Neural cell (in vitro differentiated cells): ENCODE data around the gene THBS1. TPM values are rescaled to one million over a fixed set of nuclear protein-coding genes. Genes with fewer than 3 reads are reported as not detected.

ENCODE experiments used
- H2AFZ ChIP-seq: fragments of 200-600, 300-800 bp; sonication (generic), shearing (Covaris generic); 2 replicates; pipeline ENCODE4 v1.6.0; 2014; ENCODE audit warnings: low read depth, mild to moderate bottlenecking, antibody characterized with exemption, low read length, moderate library complexity
- H3F3A ChIP-seq: fragments of 200-600 bp; shearing (Covaris generic); 2 replicates; pipeline ENCODE4 v1.6.1; 2016; ENCODE audit warnings: mild to moderate bottlenecking, moderate library complexity, mixed read lengths, antibody characterized with exemption, low read length; ENCODE audit not compliant: insufficient read depth, poor library complexity, severe bottlenecking
- H3K27ac ChIP-seq: fragments of 200-600, 300-800 bp; sonication (generic), shearing (Covaris generic); 2 replicates; pipeline ENCODE4 v1.5.1; 2014; ENCODE audit warnings: mild to moderate bottlenecking, low read length, moderate library complexity
- H3K27me3 ChIP-seq: fragments of 300-800, 200-600 bp; sonication (generic), shearing (Covaris generic); 2 replicates; pipeline ENCODE4 v1.6.0; 2014; ENCODE audit warnings: mild to moderate bottlenecking, low read depth, low read length, moderate library complexity; ENCODE audit not compliant: insufficient read depth
- H3K36me3 ChIP-seq: fragments of 300-800, 200-600 bp; sonication (generic), shearing (Covaris generic); 2 replicates; pipeline ENCODE4 v1.5.1; 2014; ENCODE audit warnings: mild to moderate bottlenecking, antibody characterized with exemption, low read length, moderate library complexity; ENCODE audit not compliant: insufficient read depth
- H3K4me2 ChIP-seq: fragments of 300-800, 200-600 bp; sonication (generic), shearing (Covaris generic); 2 replicates; pipeline ENCODE4 v1.6.0; 2014; ENCODE audit warnings: mild to moderate bottlenecking, low read length
- H3K4me3 ChIP-seq: fragments of 300-800, 200-600 bp; sonication (generic), shearing (Covaris generic); 2 replicates; pipeline ENCODE4 v1.5.1; 2014; ENCODE audit warnings: mild to moderate bottlenecking, low read length, moderate library complexity
- H3K79me2 ChIP-seq: fragments of 200-600 bp; shearing (Covaris generic); replicated peaks from 2 replicates; pipeline ENCODE4 v1.6.0; 2014; ENCODE audit warnings: mild to moderate bottlenecking, low read length, moderate library complexity; ENCODE audit not compliant: insufficient read depth
- H3K9ac ChIP-seq: fragments of 300-800, 200-600 bp; sonication (generic), shearing (Covaris generic); 2 replicates; pipeline ENCODE4 v1.6.1; 2016; ENCODE audit warnings: mild to moderate bottlenecking, low read length, mixed read lengths
- H3K9me2 ChIP-seq: fragments of 200-600 bp; shearing (Covaris generic); 2 replicates; pipeline ENCODE4 v1.6.1; 2016; ENCODE audit warnings: mild to moderate bottlenecking, low read length, mixed read lengths; ENCODE audit not compliant: insufficient read depth
- H3K9me3 ChIP-seq: fragments of 200-600, 300-800 bp; sonication (generic), shearing (Covaris generic); 2 replicates; pipeline ENCODE4 v1.6.1; 2016; ENCODE audit warnings: mild to moderate bottlenecking, mixed run types, low read length, moderate library complexity, mixed read lengths
- H4K20me1 ChIP-seq: fragments of 200-600 bp; shearing (Covaris generic); 2 replicates; pipeline ENCODE4 v1.6.1; 2016; ENCODE audit warnings: mild to moderate bottlenecking, mixed run types; ENCODE audit not compliant: insufficient read depth
- EP300 ChIP-seq: fragments of 450-650 bp; conservative IDR thresholded peaks from 2 replicates; pipeline ENCODE4 v1.6.1; 2014; ENCODE audit warnings: antibody characterized with exemption, mild to moderate bottlenecking, moderate library complexity; ENCODE audit not compliant: poor library complexity, severe bottlenecking
- EZH2 ChIP-seq: fragments of 200-600, 300-800 bp; shearing (Covaris generic), sonication (generic); IDR thresholded peaks from 2 replicates; pipeline ENCODE4 v1.6.1; 2014; ENCODE audit warnings: antibody characterized with exemption, low read length, borderline replicate concordance, mild to moderate bottlenecking; ENCODE audit not compliant: insufficient read depth, poor library complexity, severe bottlenecking
- MXI1 ChIP-seq: fragments of 450-650 bp; conservative IDR thresholded peaks from 2 replicates; pipeline ENCODE4 v1.6.1; 2014; ENCODE audit warnings: antibody characterized with exemption, mild to moderate bottlenecking; ENCODE audit not compliant: poor library complexity, severe bottlenecking
- POLR2AphosphoS5 ChIP-seq: IDR thresholded peaks from 2 replicates; pipeline ENCODE4 v1.6.1; 2012
- RAD21 ChIP-seq: fragments of 450-650 bp; conservative IDR thresholded peaks from 2 replicates; pipeline ENCODE4 v1.6.1; 2014; ENCODE audit warnings: antibody characterized with exemption, mild to moderate bottlenecking, moderate library complexity
- SMC3 ChIP-seq: fragments of 450-650 bp; conservative IDR thresholded peaks from 2 replicates; pipeline ENCODE4 v1.6.1; 2014; ENCODE audit warnings: antibody characterized with exemption, mild to moderate bottlenecking, moderate library complexity; ENCODE audit not compliant: poor library complexity
- TAF1 ChIP-seq: IDR thresholded peaks from 2 replicates; pipeline ENCODE4 v1.6.1; 2012; ENCODE audit warnings: low read depth
- polyA plus RNA-seq: library from polyadenylated mRNA; depleted of rRNA; stranded (reverse); fragments of >200 nt; gene quantifications from 2 replicates; pipeline ENCODE4 v1.2.3, GENCODE V29; 2014
- TF ChIP-seq, protein P1 (sequence below): fragments of 450-650 bp; IDR thresholded peaks from 2 replicates; pipeline ENCODE4 v1.5.1; 2014; ENCODE audit warnings: antibody characterized with exemption, mild to moderate bottlenecking, moderate library complexity; ENCODE audit not compliant: poor library complexity, severe bottlenecking
- TF ChIP-seq, protein P2 (sequence below): IDR thresholded peaks from 2 replicates; pipeline ENCODE4 v1.6.1; 2012; ENCODE audit warnings: borderline replicate concordance

THBS1 gene
- polyA plus RNA-seq, 1 donor from 2014 or later, result 0.22 TPM

DNA sequence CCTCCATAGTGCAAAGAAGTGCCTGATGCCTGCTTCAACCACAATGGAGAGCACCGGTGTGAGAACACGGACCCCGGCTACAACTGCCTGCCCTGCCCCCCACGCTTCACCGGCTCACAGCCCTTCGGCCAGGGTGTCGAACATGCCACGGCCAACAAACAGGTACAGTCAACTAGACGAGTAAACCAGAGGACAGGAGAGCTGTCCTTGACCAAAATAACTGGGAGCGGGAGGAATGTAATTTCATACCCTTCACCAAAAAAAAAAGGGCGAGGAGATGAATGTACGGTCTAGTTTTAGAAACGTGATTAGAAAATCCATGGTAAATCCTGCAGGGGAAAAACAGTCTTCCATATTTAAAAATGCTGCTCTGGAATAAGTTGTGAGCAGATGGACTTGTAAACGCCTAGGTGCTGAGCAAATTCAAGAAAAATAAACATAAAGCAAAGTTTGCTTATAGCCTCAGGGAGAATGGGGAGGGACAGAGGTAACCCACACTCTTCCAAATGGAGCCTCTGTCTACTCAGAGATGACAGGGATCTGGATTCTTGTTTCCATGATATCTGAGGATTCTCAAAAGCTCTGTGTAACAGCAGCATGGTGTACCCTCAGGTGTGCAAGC is 8.4 kb downstream of the THBS1 start:
- no peaks in the 10 kb centered on the region for H4K20me1 ChIP-seq
- no peaks in the 10 kb centered on the region for H3K27me3 ChIP-seq
- no peak overlapping the region for H3K4me3 ChIP-seq
- no peak overlapping the region for H3K9ac ChIP-seq
- no peaks in the 10 kb centered on the region for H3F3A ChIP-seq
- H3K36me3 ChIP-seq, result no peaks in the 10 kb centered on the region
- H3K9me2 ChIP-seq, result no peaks in the 10 kb centered on the region
- H3K27ac ChIP-seq, result no peak overlapping the region
- no peak overlapping the region for H3K4me2 ChIP-seq
- no peak for TF ChIP-seq MXI1
- TF ChIP-seq POLR2AphosphoS5, result no peak
- no peak for TF ChIP-seq EZH2
- TF ChIP-seq, protein P1, sequence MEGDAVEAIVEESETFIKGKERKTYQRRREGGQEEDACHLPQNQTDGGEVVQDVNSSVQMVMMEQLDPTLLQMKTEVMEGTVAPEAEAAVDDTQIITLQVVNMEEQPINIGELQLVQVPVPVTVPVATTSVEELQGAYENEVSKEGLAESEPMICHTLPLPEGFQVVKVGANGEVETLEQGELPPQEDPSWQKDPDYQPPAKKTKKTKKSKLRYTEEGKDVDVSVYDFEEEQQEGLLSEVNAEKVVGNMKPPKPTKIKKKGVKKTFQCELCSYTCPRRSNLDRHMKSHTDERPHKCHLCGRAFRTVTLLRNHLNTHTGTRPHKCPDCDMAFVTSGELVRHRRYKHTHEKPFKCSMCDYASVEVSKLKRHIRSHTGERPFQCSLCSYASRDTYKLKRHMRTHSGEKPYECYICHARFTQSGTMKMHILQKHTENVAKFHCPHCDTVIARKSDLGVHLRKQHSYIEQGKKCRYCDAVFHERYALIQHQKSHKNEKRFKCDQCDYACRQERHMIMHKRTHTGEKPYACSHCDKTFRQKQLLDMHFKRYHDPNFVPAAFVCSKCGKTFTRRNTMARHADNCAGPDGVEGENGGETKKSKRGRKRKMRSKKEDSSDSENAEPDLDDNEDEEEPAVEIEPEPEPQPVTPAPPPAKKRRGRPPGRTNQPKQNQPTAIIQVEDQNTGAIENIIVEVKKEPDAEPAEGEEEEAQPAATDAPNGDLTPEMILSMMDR, result no peak
- H3K9me3 ChIP-seq, result no peaks in the 10 kb centered on the region
- H3K79me2 ChIP-seq, result no peaks in the 10 kb centered on the region
- H2AFZ ChIP-seq, result no peak overlapping the region

DNA sequence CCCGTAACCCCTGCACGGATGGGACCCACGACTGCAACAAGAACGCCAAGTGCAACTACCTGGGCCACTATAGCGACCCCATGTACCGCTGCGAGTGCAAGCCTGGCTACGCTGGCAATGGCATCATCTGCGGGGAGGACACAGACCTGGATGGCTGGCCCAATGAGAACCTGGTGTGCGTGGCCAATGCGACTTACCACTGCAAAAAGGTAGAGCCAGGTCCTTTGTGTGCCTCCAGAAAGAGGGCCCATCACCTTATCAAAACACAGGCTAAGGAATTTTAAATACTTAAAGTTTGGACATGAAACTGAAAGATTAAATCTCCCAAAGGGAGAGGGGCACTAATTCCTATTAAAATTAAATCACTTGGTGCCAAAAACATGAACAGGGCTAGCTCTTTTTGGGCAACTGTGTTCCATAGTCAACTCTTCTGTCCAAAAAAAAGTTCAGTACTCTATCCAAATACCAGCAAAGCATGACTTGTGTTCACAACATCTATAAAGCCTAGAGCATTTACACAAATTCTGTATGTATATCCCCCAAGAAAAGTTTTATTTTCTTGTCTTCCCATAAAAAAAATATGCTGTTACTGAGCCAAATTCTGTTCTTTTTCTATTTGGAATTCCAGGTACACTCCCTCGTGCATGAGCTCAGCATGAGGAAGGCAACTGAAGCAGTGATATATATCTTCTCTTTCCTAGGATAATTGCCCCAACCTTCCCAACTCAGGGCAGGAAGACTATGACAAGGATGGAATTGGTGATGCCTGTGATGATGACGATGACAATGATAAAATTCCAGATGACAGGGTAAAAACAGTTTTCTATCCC is 9.2 kb downstream of the THBS1 start:
- no peaks in the 10 kb centered on the region for H3K27me3 ChIP-seq
- no peak overlapping the region for H3K9ac ChIP-seq
- no peak for TF ChIP-seq EZH2
- TF ChIP-seq SMC3, result no peak
- TF ChIP-seq EP300, result no peak
- no peak for TF ChIP-seq TAF1
- TF ChIP-seq MXI1, result no peak
- TF ChIP-seq RAD21, result no peak
- TF ChIP-seq, protein P1, result no peak
- TF ChIP-seq, protein P2, sequence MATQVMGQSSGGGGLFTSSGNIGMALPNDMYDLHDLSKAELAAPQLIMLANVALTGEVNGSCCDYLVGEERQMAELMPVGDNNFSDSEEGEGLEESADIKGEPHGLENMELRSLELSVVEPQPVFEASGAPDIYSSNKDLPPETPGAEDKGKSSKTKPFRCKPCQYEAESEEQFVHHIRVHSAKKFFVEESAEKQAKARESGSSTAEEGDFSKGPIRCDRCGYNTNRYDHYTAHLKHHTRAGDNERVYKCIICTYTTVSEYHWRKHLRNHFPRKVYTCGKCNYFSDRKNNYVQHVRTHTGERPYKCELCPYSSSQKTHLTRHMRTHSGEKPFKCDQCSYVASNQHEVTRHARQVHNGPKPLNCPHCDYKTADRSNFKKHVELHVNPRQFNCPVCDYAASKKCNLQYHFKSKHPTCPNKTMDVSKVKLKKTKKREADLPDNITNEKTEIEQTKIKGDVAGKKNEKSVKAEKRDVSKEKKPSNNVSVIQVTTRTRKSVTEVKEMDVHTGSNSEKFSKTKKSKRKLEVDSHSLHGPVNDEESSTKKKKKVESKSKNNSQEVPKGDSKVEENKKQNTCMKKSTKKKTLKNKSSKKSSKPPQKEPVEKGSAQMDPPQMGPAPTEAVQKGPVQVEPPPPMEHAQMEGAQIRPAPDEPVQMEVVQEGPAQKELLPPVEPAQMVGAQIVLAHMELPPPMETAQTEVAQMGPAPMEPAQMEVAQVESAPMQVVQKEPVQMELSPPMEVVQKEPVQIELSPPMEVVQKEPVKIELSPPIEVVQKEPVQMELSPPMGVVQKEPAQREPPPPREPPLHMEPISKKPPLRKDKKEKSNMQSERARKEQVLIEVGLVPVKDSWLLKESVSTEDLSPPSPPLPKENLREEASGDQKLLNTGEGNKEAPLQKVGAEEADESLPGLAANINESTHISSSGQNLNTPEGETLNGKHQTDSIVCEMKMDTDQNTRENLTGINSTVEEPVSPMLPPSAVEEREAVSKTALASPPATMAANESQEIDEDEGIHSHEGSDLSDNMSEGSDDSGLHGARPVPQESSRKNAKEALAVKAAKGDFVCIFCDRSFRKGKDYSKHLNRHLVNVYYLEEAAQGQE, result no peak
- TF ChIP-seq POLR2AphosphoS5, result no peak
- no peak overlapping the region for H2AFZ ChIP-seq
- no peaks in the 10 kb centered on the region for H3K9me3 ChIP-seq
- H3K27ac ChIP-seq, result no peak overlapping the region
- no peak overlapping the region for H3K4me3 ChIP-seq
- no peaks in the 10 kb centered on the region for H4K20me1 ChIP-seq
- no peak overlapping the region for H3K4me2 ChIP-seq
- H3K79me2 ChIP-seq, result no peaks in the 10 kb centered on the region
- no peaks in the 10 kb centered on the region for H3K9me2 ChIP-seq
- no peaks in the 10 kb centered on the region for H3F3A ChIP-seq
- H3K36me3 ChIP-seq, result no peaks in the 10 kb centered on the region
